ENCODE results near the gene NRIP3.
"Not testable (repeated sequence)": the region's sequence is repeated elsewhere in the genome, so short reads cannot be mapped to it uniquely, and the experiment has no call there.

NRIP3 gene

GRCh38 chr11:8997451-8997850, 6.3 kb downstream of the NRIP3 start:
- H3K4me3 ChIP-seq (ENCODE audit: low read length) = no peak overlapping the region
- TF ChIP-seq, protein P1, sequence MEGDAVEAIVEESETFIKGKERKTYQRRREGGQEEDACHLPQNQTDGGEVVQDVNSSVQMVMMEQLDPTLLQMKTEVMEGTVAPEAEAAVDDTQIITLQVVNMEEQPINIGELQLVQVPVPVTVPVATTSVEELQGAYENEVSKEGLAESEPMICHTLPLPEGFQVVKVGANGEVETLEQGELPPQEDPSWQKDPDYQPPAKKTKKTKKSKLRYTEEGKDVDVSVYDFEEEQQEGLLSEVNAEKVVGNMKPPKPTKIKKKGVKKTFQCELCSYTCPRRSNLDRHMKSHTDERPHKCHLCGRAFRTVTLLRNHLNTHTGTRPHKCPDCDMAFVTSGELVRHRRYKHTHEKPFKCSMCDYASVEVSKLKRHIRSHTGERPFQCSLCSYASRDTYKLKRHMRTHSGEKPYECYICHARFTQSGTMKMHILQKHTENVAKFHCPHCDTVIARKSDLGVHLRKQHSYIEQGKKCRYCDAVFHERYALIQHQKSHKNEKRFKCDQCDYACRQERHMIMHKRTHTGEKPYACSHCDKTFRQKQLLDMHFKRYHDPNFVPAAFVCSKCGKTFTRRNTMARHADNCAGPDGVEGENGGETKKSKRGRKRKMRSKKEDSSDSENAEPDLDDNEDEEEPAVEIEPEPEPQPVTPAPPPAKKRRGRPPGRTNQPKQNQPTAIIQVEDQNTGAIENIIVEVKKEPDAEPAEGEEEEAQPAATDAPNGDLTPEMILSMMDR (conservative IDR thresholded peaks at IDR 0.05; ENCODE audit: low read depth, low read length) = no peak
- no peak for DNase-seq (ENCODE audit: low read depth)

- no peak for DNase-seq (ENCODE audit: low read depth)
- TF ChIP-seq, protein P1 (conservative IDR thresholded peaks at IDR 0.05; ENCODE audit: low read depth, low read length) = no peak
- no peak overlapping the region for H3K4me3 ChIP-seq (ENCODE audit: low read length)
Measured at GRCh38 chr11:8989453-8989852, 14.3 kb downstream of the NRIP3 start.

DNA sequence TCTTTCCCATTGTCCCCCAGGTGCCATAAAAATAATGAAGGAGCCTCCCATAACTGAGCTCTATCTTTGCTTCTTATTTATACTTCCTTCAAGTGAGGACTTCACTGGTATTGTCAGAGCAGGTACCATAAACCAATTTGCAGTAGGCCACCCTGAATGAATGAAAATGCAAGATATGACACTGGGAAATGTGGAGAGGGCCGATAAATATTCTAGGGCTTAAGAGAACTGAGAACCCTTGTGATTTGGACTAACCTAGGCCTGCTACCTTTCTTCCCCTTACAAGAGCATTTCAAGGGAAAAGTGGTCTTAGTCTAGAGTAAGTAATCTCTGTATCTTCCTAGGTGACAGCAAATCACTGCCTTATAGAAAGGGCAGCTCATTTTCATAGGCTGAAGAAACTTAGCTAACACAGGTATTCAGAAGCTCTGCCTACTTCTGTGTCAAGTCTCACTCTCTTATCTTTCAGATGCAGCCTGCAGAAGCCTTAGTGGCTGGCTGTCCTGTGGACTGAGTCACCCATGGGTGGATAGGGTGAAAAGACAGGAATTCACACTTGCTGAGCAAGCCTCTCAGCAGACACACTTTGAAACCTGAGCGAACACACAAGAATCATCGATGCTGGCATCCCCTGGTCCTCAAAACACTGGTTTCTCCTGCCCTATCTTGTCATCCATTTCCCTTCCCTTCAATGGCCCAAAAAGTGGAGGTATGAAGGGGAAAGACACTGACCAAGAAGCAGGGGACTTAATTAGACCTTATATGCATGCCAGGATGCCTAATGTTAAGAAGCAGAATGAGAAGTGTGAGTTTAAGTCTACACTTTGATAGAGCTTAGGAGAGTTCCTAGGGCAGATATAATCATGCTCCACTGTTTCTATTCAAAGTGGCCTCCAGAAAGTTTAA, 15.2 kb downstream of the NRIP3 start:
- TF ChIP-seq, protein P1 (conservative IDR thresholded peaks at IDR 0.05; ENCODE audit: low read depth, low read length) = no peak
- H3K4me3 ChIP-seq (ENCODE audit: low read length) = no peak overlapping the region
- DNase-seq (ENCODE audit: low read depth) = no peak

GRCh38 chr11:8987446-8987845, 16.4 kb downstream of the NRIP3 start:
- TF ChIP-seq, protein P1 (conservative IDR thresholded peaks at IDR 0.05; ENCODE audit: low read depth, low read length) = no peak
- H3K4me3 ChIP-seq (ENCODE audit: low read length) = no peak overlapping the region
- DNase-seq (ENCODE audit: low read depth) = no peak

DNA sequence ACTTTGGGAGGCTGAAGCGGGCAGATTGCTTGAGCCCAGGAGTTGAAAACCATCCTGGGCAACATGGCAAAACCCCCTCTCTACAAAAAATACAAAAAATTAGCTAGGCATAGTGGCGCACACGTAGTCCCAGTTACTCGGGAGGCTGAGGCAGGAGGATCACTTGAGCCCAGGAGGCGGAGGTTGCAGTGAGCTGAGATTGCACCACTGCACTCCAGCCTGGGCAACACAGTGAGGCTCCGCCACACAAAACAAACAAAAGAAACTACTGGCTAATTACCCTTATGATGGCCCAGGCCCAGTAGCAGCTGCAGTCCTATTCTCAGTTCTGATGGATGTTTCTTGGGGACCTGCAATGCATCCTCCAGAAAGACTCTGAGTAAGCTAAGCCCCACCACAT, 17.0 kb downstream of the NRIP3 start:
- not testable (repeated sequence) for DNase-seq (ENCODE audit: low read depth); H3K4me3 ChIP-seq (ENCODE audit: low read length)

GRCh38 chr11:8985462-8985861, 18.3 kb downstream of the NRIP3 start:
- no peak for DNase-seq (ENCODE audit: low read depth)
- H3K4me3 ChIP-seq (ENCODE audit: low read length) = no peak overlapping the region
- TF ChIP-seq, protein P1 (conservative IDR thresholded peaks at IDR 0.05; ENCODE audit: low read depth, low read length) = no peak

DNA sequence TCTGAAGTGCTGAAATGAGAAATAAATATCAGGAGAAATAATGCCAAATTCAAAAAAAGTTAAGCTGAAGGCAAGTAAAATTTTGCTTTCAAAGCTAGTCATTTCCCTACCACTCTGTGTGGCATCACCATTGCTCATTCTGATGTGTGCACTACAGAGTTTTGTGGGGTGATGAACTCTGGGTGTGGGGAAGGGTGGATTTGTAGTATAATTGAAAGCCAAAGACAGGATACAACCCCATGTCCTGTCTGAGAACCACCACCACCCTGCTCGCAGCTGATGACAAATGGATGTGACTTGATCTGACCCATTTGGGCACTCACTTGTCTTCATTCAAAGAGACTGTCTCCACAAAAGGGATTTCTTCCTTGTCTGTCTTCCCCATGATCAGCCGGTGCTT, 20.2 kb downstream of the NRIP3 start:
- H3K4me3 ChIP-seq (ENCODE audit: low read length) = no peak overlapping the region
- no peak for DNase-seq (ENCODE audit: low read depth)
- TF ChIP-seq, protein P1 (conservative IDR thresholded peaks at IDR 0.05; ENCODE audit: low read depth, low read length) = no peak
